Epithelial cell of umbilical artery (primary cell): Measurements from ENCODE around the gene GRIA2. TPM values are rescaled to one million over a fixed set of nuclear protein-coding genes. Genes with fewer than 3 reads are reported as not detected.

Experiments
- total RNA-seq: library from RNA; depleted of rRNA; stranded (reverse); fragments of >200 nt; gene quantifications from 2 replicates; pipeline ENCODE4 v1.2.3, GENCODE V29; 2014

Gene GRIA2
- total RNA-seq: not detected in 2 replicates

DNA sequence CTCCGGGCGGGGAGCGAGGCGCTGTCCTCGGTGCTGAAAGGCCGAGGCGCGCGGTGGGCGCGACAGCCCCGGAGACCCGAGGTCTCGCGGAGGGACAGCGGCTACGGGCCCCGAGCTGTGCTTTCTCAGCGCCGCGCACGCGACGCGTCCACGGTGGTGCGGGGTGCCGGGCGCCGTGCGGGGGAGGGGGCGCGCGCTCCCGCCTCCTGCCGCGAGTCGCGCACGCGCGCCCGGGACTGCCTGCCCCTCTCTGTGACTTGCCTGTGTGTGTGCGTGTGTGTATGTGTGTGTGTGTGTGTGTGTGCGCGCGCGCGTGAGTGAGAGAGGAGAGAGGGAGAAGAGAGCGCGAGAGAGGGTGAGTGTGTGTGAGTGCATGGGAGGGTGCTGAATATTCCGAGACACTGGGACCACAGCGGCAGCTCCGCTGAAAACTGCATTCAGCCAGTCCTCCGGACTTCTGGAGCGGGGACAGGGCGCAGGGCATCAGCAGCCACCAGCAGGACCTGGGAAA is at the start of gene GRIA2:
Gene GRIA2, plus strand, starts transcription at position 358 of the 511 bp plus-strand sequence. CDS start 315 bp downstream, outside the sequence.

Other genes starting within 250 kb of the GRIA2 start
- gene PDGFC, start 248.9 kb upstream of the GRIA2 start, total RNA-seq: 10.7 and 16.0 TPM in 2 replicates
- gene GLRB, start 144.6 kb upstream of the GRIA2 start, total RNA-seq: 4.9 and 9.7 TPM in 2 replicates